AG04450 (cell line): ENCODE results near the gene PNLIP. TPM values are rescaled to one million over a fixed set of nuclear protein-coding genes. Genes with fewer than 3 reads are reported as not detected.

Experiments used
- CTCF ChIA-PET: fragments of 300-600, 350-600 bp; formaldehyde crosslinking; extraction: SDS; loops from one replicate; lab custom pipeline; 2022; ENCODE audit warnings: antibody characterized with exemption, inconsistent platforms; lab: Charles Lee
- POLR2A ChIA-PET: fragments of 350-600 bp; formaldehyde crosslinking; extraction: SDS; loops from one replicate; lab custom pipeline; 2021; ENCODE audit warnings: antibody characterized with exemption, inconsistent platforms; lab: Yijun Ruan, JAX
- DNase-seq: peaks from one replicate; pipeline ENCODE4 v3.0.0-alpha.2; 2011; ENCODE audit warnings: low read depth, low spot score
- H3K27ac ChIP-seq: one replicate; pipeline ENCODE4 v1.5.1; 2012; ENCODE audit warnings: low read depth, low read length, control low read depth
- H3K27me3 ChIP-seq: one replicate; pipeline ENCODE4 v1.6.0; 2012; ENCODE audit warnings: low read length; ENCODE audit not compliant: control insufficient read depth, insufficient read depth
- H3K4me3 ChIP-seq: 2 replicates; pipeline ENCODE4 v1.5.1; 2011; ENCODE audit warnings: mild to moderate bottlenecking, low read depth, low read length, control low read depth
- H3K9me3 ChIP-seq: 2 replicates; pipeline ENCODE4 v1.5.1; 2012; ENCODE audit warnings: low read length; ENCODE audit not compliant: control insufficient read depth, insufficient read depth
- polyA plus RNA-seq: library from polyadenylated mRNA; depleted of rRNA; stranded (reverse); fragments of >200 nt; gene quantifications from 2 replicates; pipeline ENCODE4 v1.2.3, GENCODE V29; 2011
- TF ChIP-seq, protein P1 (sequence below): IDR thresholded peaks from 2 replicates; pipeline ENCODE4 v1.5.1; 2011; ENCODE audit warnings: low read depth, low read length, control low read depth, inconsistent platforms

Gene PNLIP
- polyA plus RNA-seq, 1 experiment = not detected

DNA sequence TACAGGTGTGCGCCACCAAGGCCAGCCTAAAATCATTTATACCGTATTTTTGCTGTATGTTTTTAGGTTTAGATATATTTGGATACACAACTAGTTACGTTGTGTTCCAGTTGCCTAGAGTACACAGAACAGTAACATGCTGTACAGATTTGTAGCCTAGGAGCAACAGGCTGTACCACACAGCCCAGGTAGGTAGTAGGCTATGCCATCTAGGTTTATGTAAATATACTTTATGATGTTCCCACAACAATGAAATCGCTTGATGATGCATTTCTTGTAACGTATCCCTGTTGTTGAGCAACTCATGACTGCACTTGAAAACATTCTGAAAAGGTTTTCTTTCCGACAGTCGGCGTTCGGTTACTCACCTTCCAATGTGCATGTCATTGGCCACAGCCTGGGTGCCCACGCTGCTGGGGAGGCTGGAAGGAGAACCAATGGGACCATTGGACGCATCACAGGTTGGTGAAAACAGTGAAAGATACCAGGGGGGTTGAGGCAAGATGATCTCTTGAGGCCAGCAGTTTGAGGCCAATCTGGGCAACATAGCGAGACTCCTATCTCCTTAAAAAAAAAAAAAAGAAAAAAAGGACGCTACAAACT lies 7.7 kb downstream of the PNLIP start:
- CTCF ChIA-PET = no interaction called here
- DNase-seq = no peak
- Histone ChIP-seq H3K27ac (no peak overlapping the region), H3K9me3 (no peaks in the 10 kb centered on the region), H3K4me3 (no peak overlapping the region), H3K27me3 (no peaks in the 10 kb centered on the region)
- POLR2A ChIA-PET = no interaction called here
- TF ChIP-seq, protein P1, sequence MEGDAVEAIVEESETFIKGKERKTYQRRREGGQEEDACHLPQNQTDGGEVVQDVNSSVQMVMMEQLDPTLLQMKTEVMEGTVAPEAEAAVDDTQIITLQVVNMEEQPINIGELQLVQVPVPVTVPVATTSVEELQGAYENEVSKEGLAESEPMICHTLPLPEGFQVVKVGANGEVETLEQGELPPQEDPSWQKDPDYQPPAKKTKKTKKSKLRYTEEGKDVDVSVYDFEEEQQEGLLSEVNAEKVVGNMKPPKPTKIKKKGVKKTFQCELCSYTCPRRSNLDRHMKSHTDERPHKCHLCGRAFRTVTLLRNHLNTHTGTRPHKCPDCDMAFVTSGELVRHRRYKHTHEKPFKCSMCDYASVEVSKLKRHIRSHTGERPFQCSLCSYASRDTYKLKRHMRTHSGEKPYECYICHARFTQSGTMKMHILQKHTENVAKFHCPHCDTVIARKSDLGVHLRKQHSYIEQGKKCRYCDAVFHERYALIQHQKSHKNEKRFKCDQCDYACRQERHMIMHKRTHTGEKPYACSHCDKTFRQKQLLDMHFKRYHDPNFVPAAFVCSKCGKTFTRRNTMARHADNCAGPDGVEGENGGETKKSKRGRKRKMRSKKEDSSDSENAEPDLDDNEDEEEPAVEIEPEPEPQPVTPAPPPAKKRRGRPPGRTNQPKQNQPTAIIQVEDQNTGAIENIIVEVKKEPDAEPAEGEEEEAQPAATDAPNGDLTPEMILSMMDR = no peak

DNA sequence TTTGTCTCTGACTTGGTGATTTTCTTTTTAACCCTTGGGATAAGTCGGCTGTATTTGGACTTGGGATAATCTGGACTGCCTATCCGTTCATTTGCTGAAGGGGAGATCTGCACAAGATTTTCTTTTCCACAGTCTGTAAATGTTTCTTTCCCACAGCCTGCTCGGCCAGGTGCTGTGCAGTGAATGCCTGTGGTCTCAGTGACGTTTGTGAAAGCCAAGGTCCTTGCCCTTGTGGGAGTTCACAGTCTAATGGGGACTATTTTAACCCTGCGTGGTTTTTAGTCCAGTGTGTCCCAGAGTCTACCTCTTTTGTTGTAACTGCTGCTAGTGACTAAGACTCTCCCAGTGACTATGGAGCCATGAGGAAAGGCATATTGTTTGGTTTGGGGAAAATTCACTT lies 8.9 kb downstream of the PNLIP start:
- no peak overlapping the region for H3K4me3 ChIP-seq
- no peak for DNase-seq
- no peaks in the 10 kb centered on the region for H3K9me3 ChIP-seq
- no peak overlapping the region for H3K27ac ChIP-seq
- ChIA-PET POLR2A (no interaction called here), CTCF (no interaction called here)
- no peaks in the 10 kb centered on the region for H3K27me3 ChIP-seq
- TF ChIP-seq, protein P1 = no peak

DNA sequence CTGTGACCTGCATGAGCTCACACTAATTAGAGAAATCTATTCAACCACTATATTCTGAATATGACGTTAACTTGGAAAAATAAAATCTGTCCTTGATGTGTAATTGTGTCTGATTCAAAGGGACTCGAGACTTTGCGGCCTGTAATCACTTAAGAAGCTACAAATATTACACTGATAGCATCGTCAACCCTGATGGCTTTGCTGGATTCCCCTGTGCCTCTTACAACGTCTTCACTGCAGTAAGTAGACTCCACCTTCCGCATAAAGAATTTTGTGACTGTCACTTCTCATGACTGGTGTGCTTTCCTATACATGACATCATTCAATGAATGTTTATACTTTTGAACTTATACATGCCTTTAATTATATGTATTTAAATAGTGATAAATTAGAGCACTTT lies 10.1 kb downstream of the PNLIP start:
- Histone ChIP-seq H3K27ac (no peak overlapping the region), H3K9me3 (no peaks in the 10 kb centered on the region), H3K4me3 (no peak overlapping the region), H3K27me3 (no peaks in the 10 kb centered on the region)
- no peak for DNase-seq
- POLR2A ChIA-PET = no interaction called here
- TF ChIP-seq, protein P1 = no peak
- CTCF ChIA-PET = interaction anchor here (0.7 to 1.1 kb wide), 3 partner anchors 34 to 232 kb away, joined by 3 read pairs; no protein-coding TSS in a partner anchor

DNA sequence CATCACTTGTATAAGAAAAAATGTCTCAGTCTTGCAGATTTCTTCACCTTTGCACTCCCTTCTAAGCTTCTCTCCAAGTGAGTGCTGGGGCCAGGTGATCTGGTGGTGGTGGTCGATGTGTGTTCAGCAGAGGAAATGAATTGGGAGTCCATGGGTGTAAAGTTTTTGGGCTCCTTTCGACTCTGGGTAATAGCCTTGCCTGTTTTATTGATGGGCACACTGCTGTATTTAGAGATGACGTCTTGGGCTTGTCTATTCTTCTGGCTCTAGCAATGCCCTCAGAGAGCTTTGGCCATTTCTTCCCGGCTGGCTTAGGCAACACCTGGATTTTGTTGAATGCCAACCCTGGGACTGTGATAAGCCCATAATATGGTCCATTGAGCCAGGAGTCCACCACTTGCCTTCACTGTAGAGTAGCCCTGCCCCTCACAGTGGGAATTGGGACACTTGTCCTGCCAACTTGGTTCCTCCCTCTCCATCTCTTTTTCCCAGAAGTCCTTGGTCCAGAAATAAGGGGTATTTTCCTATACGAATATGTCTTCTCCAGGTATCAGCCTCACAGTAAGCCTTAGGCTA lies 11.7 kb downstream of the PNLIP start:
- no peak for DNase-seq
- TF ChIP-seq, protein P1 = no peak
- H3K27me3 ChIP-seq = no peaks in the 10 kb centered on the region
- H3K27ac ChIP-seq = no peak overlapping the region
- CTCF ChIA-PET = interaction anchor here (1.5 kb wide), 1 partner anchor 618 kb away, joined by 8 read pairs; no protein-coding TSS in a partner anchor
- H3K9me3 ChIP-seq = no peaks in the 10 kb centered on the region
- H3K4me3 ChIP-seq = no peak overlapping the region
- POLR2A ChIA-PET = no interaction called here

DNA sequence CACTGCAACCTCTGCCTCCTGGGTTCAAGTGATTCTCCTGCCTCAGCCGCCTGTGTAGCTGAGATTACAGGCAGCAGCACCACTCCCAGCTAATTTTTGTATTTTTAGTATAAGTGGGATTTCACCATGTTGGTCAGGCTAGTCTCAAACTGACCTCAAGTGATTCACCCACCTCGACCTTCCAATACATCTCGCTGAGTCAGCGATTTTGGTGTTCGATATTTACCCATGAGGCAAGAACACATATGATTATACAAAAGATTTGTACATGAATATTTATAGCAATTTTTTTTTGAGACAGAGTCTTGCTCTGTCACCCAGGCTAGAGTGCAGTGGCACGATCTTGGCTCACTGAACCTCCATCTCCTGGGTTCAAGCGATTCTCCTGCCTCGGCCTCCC lies 19.8 kb downstream of the PNLIP start:
- Histone ChIP-seq H3K4me3 (no peak overlapping the region), H3K9me3 (no peaks in the 10 kb centered on the region), H3K27ac (no peak overlapping the region), H3K27me3 (no peaks in the 10 kb centered on the region)
- no peak for DNase-seq
- ChIA-PET POLR2A (no interaction called here), CTCF (no interaction called here)
- TF ChIP-seq, protein P1 = no peak
